ENCODE results near the gene MAP4K5. TPM values are rescaled to one million over a fixed set of nuclear protein-coding genes. Genes with fewer than 3 reads are reported as not detected.

MAP4K5 gene
- total RNA-seq, 1 experiment from 2014 or later: 42.7 TPM

DNA sequence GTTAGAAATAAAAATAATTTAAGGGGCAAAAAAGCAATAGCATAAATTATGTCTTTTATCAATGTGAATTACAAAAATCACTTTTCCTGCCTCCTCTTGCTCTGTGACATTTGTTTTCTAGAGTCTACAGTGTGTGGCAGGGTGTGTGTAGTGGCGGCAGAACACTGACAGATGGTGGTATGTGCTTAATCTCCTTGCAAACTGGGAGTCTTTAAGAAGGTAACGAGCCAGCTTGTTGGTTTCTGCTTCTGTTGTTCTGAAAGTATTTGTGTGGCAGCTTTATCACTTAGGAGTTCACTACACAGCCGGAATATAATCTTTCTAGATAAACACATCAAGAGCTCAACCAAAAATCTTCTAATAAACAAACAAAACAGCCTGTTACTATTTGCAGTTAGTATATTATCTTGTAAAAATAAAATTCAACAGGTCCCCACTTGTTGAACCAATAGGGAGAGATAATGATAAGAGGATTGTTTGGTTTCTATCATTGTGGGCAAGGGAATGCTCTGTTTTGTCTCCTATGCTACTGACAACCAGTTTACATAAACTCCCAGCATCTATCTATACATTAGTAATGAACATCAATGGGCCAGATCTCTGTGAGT, 148.6 kb downstream of the MAP4K5 start:
- Histone ChIP-seq H2AK5ac (ENCODE audit: insufficient read length, low read length) (no peak overlapping the region), H4K20me1 (ENCODE audit: control insufficient read depth, insufficient read depth, insufficient read length) (no peaks in the 10 kb centered on the region), H4K8ac (replicated peaks; ENCODE audit: insufficient read length, low read depth, low read length) (no peak overlapping the region), H3K9ac (ENCODE audit: extremely low read depth, insufficient read length, low read length) (no peak overlapping the region), H3K79me1 (ENCODE audit: insufficient read depth, low read depth, low read length, poor library complexity, severe bottlenecking) (no peaks in the 10 kb centered on the region), H3K18ac (ENCODE audit: insufficient read length, low read depth, low read length) (no peak overlapping the region), H2AFZ (ENCODE audit: low read length) (no peak overlapping the region), H4K5ac (ENCODE audit: insufficient read length, low read depth, low read length) (no peak overlapping the region), H3K9me3 (ENCODE audit: control insufficient read depth, low read depth, low read length) (no peaks in the 10 kb centered on the region), H3K14ac (ENCODE audit: insufficient read depth, low read length) (no peak overlapping the region), H2BK120ac (ENCODE audit: low read depth, low read length, poor library complexity, severe bottlenecking) (no peak overlapping the region), H3K23me2 (ENCODE audit: insufficient read length, low read depth, low read length, poor library complexity, severe bottlenecking) (no peaks in the 10 kb centered on the region), H2BK12ac (ENCODE audit: insufficient read length, low read depth, low read length) (no peak overlapping the region), H4K91ac (ENCODE audit: insufficient read length, low read depth, low read length) (no peak overlapping the region), H3K4me2 (ENCODE audit: insufficient read depth, insufficient read length, low read length) (no peak overlapping the region), H2BK15ac (ENCODE audit: low read depth, low read length) (no peak overlapping the region), H3K4ac (ENCODE audit: low read depth, low read length) (no peak overlapping the region), H3K27me3 (ENCODE audit: insufficient read depth, low read length) (no peaks in the 10 kb centered on the region), H3K4me1 (ENCODE audit: insufficient read depth, low read length) (no peaks in the 10 kb centered on the region), H3T11ph (ENCODE audit: low read length) (no peak overlapping the region), H2BK20ac (ENCODE audit: low read depth, low read length, poor library complexity, severe bottlenecking) (no peak overlapping the region), H2BK5ac (ENCODE audit: insufficient read length, low read length) (no peak overlapping the region), H3K79me2 (ENCODE audit: insufficient read depth, low read length) (no peaks in the 10 kb centered on the region), H3K56ac (ENCODE audit: insufficient read length, low read depth, low read length) (no peak overlapping the region), H3K27ac (ENCODE audit: insufficient read length, low read depth, low read length) (no peak overlapping the region), H3K23ac (ENCODE audit: insufficient read length, low read depth, low read length) (no peak overlapping the region)
- DNase-seq: no peak
- H3K4me3 Mint-ChIP-seq: no peak overlapping the region
- H3K36me3 Mint-ChIP-seq (ENCODE audit: insufficient read depth in 1 of 3, low read depth in 3 of 3): no peaks in the 10 kb centered on the region
- peak; percentile 22; the same call in 1 of the 3 replicates for TF ChIP-seq CTCF (conservative IDR thresholded peaks at IDR 0.05)
- no peak overlapping the region for H3K27ac Mint-ChIP-seq
- WGBS (ENCODE audit: extremely low coverage, insufficient read length, low lambda C conversion rate): no CpG with 5 or more reads among the region's 3 CpGs
- H3K9me3 Mint-ChIP-seq: no peaks in the 10 kb centered on the region
- peaks cover 3 to 6% of the 10 kb centered on the region in 2 experiments for H3K4me1 Mint-ChIP-seq
- H3K27me3 Mint-ChIP-seq (ENCODE audit: low read depth): no peaks in the 10 kb centered on the region; the same call in 1 of the 2 replicates

Data from H9 (cell line).